GM23248 (cell line): Measurements from ENCODE around the gene VAMP4. TPM values are rescaled to one million over a fixed set of nuclear protein-coding genes. Genes with fewer than 3 reads are reported as not detected.
A peak's percentile ranks its signal among the peaks of the same experiment; 100 is the strongest.

Experiments used
- DNase-seq: peaks from one replicate; pipeline ENCODE4 v3.0.0-alpha.2; 2015
- H2AFZ ChIP-seq: fragments of 200-600 bp; sonication (generic); 2 replicates; pipeline ENCODE4 v1.6.1; 2016; ENCODE audit warnings: antibody characterized with exemption
- H3F3A ChIP-seq: fragments of 200-600 bp; sonication (generic); 2 replicates; pipeline ENCODE4 v1.6.1; 2016; ENCODE audit warnings: mild to moderate bottlenecking, antibody characterized with exemption, mixed run types; ENCODE audit not compliant: insufficient read depth
- H3K27ac ChIP-seq: fragments of 200-600 bp; sonication (generic); 2 replicates; pipeline ENCODE4 v1.5.1; 2016; ENCODE audit warnings: mild to moderate bottlenecking
- H3K27me3 ChIP-seq: fragments of 200-600 bp; sonication (generic); replicated peaks from 2 replicates; pipeline ENCODE4 v1.6.1; 2016; ENCODE audit warnings: mild to moderate bottlenecking; ENCODE audit not compliant: insufficient read depth
- H3K36me3 ChIP-seq: fragments of 200-600 bp; sonication (generic); 2 replicates; pipeline ENCODE4 v1.6.1; 2016; ENCODE audit warnings: low read depth, mild to moderate bottlenecking
- H3K4me1 ChIP-seq: fragments of 200-600 bp; sonication (generic); 2 replicates; pipeline ENCODE4 v1.6.1; 2016; ENCODE audit warnings: mild to moderate bottlenecking; ENCODE audit not compliant: insufficient read depth
- H3K4me2 ChIP-seq: fragments of 200-600 bp; sonication (generic); one replicate; pipeline ENCODE4 v1.6.1; 2016; ENCODE audit warnings: mild to moderate bottlenecking; ENCODE audit not compliant: unreplicated experiment
- H3K4me3 ChIP-seq: fragments of 200-600 bp; sonication (generic); 2 replicates; pipeline ENCODE4 v1.5.1; 2016; ENCODE audit warnings: mild to moderate bottlenecking
- H3K79me2 ChIP-seq: fragments of 200-600 bp; sonication (generic); 2 replicates; pipeline ENCODE4 v1.6.1; 2016; ENCODE audit warnings: mild to moderate bottlenecking; ENCODE audit not compliant: insufficient read depth
- H3K9ac ChIP-seq: fragments of 200-600 bp; sonication (generic); 2 replicates; pipeline ENCODE4 v1.6.1; 2016; ENCODE audit warnings: mild to moderate bottlenecking
- H3K9me2 ChIP-seq: fragments of 200-600 bp; sonication (generic); 2 replicates; pipeline ENCODE4 v1.6.1; 2016; ENCODE audit warnings: mixed run types, mild to moderate bottlenecking, moderate library complexity; ENCODE audit not compliant: insufficient read depth
- H3K9me3 ChIP-seq: fragments of 200-600 bp; sonication (generic); one replicate; pipeline ENCODE4 v1.6.1; 2017; ENCODE audit warnings: low read depth
- H4K20me1 ChIP-seq: fragments of 200-600 bp; sonication (generic); 2 replicates; pipeline ENCODE4 v1.6.0; 2016; ENCODE audit not compliant: insufficient read depth
- EZH2 ChIP-seq: fragments of 200-600 bp; sonication (generic); IDR thresholded peaks from 2 replicates; pipeline ENCODE4 v1.6.1; 2018; ENCODE audit warnings: antibody characterized with exemption, mild to moderate bottlenecking; ENCODE audit not compliant: insufficient read depth, poor library complexity, severe bottlenecking
- EZH2phosphoT487 ChIP-seq: fragments of 200-600 bp; sonication (generic); IDR thresholded peaks from 2 replicates; pipeline ENCODE4 v1.6.1; 2018; ENCODE audit warnings: antibody characterized with exemption, moderate library complexity, mild to moderate bottlenecking, low read depth; ENCODE audit not compliant: insufficient read depth
- WGBS, 2 experiments: methylation state at CpG; one replicate each; pipeline ENCODE4 v1.1.6; 2015 to 2017; ENCODE audit warnings: low lambda C conversion rate in 2 of 2, low coverage in 1 of 2; ENCODE audit errors: missing lambda C conversion rate in 2 of 2; 5-methylcytosine and 5-hydroxymethylcytosine counted together
- in situ Hi-C: fragments of 300-500 bp; cut with MboI; formaldehyde crosslinking; loops from 2 replicates; pipeline ENCODE4 v1.15.0; 2020
- polyA plus RNA-seq: library from polyadenylated mRNA; unstranded; fragments of >200 nt; fragmentation: Nextera tagmentation; extraction: Ambion mirVana; gene quantifications from 2 replicates; pipeline ENCODE4 v1.2.1, GENCODE V29; 2016
- total RNA-seq: library from RNA; depleted of rRNA; stranded (reverse); fragments of >200 nt; shearing (Covaris generic); gene quantifications from 2 replicates; pipeline ENCODE4 v1.2.3, GENCODE V29; 2014

VAMP4 gene
- total and polyA plus RNA-seq, 2 experiments from 2014 or later = 7.3 to 21.2 TPM

DNA sequence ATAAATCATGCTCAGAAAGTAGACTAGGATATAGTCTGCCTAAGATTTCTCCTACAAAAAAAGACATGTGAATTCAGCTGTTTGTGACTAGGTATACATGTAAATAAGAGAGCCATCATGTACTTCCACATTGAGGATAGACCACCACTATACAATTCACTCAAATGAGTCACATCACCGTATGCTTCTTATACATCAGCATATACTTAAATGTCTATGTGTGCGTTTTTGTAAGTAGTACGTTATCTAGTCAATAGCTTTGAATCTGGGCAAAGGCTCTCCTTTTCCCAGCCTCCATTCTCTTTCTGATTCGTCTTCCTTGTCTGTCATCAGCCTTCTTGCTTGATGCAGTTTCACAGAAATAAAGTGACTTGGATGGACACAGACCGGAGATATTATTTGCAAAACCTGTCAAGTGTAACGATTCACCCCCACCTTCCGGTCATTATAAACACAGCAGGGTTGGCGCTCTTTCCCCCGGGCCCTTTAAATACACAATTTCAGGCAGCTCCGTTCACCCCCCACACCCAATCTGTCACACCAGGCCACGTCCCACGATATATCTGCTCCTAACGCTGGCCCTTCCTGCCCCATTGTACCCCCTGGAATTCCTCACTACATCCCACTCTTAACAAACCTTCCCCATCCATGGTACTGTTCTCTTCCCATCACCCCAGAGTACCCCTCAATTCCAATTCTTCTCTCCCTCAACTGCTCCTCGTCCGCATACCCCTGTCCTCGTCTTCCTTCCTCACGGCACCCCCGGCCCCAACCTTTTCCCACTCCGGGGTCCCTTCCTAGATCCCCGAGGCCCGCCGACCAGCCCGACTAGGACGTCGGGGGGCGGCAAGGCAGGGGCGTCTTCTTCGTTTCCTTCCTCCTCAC, 636 bp downstream of the VAMP4 start:
- H3K79me2 ChIP-seq = peaks cover 52% of the 10 kb centered on the region
- no peaks in the 10 kb centered on the region for H4K20me1 ChIP-seq
- H3K9ac ChIP-seq = peak overlapping the region; percentile 92
- peak overlapping the region; percentile 95 for H2AFZ ChIP-seq
- H3K9me3 ChIP-seq = no peaks in the 10 kb centered on the region
- H3K4me1 ChIP-seq = peaks cover 34% of the 10 kb centered on the region
- H3F3A ChIP-seq = peaks cover 37% of the 10 kb centered on the region
- peak overlapping the region; percentile 96 for H3K4me3 ChIP-seq
- no peaks in the 10 kb centered on the region for H3K27me3 ChIP-seq
- in situ Hi-C loops = no loop called here
- peak; percentile 69 for DNase-seq
- TF ChIP-seq EZH2phosphoT487 (no peak), EZH2 (no peak)
- peak overlapping the region; percentile 98 for H3K27ac ChIP-seq
- no peaks in the 10 kb centered on the region for H3K9me2 ChIP-seq
- H3K4me2 ChIP-seq = peak overlapping the region; percentile 99
- 1 to 2% methylated on average over 27 to 28 of the region's 28 CpGs for WGBS, 2 experiments
- peaks cover 17% of the 10 kb centered on the region for H3K36me3 ChIP-seq

DNA sequence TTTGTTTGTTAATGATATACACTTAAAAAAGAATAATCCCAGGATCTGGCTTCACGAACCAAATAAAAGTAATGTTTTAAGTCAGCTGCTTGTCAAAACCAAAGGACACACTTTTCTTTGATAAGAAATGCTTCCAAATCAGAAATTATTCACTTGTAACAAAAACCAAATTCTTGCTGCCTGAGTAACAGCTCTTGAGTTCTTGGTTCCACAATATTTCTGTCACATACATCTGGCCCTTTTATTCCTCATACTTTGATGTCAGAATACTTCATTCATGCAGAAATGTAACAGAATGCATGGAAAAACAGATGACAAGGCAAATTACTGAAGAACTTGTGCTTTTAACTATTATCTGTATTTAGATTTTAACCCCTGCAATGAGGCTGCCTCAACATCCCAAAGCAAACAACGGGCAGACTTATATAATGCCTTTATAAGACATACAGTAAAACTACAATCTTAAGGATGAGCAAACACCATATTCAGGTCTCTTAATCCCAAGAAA, 1.5 kb downstream of the VAMP4 start:
- Histone ChIP-seq H3K79me2 (peaks cover 55% of the 10 kb centered on the region), H3K9ac (peak overlapping the region; percentile 92), H3K9me2 (no peaks in the 10 kb centered on the region), H4K20me1 (no peaks in the 10 kb centered on the region), H3K9me3 (no peaks in the 10 kb centered on the region), H3K27me3 (no peaks in the 10 kb centered on the region), H3K27ac (peak overlapping the region; percentile 98), H3F3A (peaks cover 37% of the 10 kb centered on the region), H3K4me2 (peak overlapping the region; percentile 99), H3K36me3 (peaks cover 23% of the 10 kb centered on the region), H2AFZ (no peak overlapping the region), H3K4me1 (peaks cover 34% of the 10 kb centered on the region), H3K4me3 (peak overlapping the region; percentile 96)
- in situ Hi-C loops = no loop called here
- no peak for TF ChIP-seq EZH2
- no peak for TF ChIP-seq EZH2phosphoT487
- peak; percentile 56 for DNase-seq
- 45 to 51% methylated on average over 2 of the region's 2 CpGs for WGBS, 2 experiments

DNA sequence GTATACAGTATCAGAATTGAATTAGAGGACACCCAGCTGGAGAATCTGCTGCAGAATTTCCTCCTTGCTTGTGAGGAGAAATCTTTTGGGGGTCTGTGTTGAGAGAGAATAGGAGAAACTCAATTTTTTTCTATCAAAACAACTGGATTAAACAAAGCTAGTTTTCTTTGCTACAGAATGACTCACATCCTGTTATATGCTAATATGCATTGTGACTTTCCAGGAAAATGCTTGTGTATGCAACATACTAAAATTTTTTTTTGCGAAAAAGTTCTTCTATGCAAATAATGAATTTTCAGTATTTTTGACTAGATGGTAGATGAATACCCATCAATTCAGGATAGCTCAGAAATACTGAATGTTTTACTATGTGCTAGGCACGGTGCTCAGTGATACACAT, 2.2 kb downstream of the VAMP4 start:
- Histone ChIP-seq H3K9ac (peak overlapping the region; percentile 92; the same call in 1 of the 2 replicates), H3K4me3 (peak overlapping the region; percentile 96), H3K27me3 (no peaks in the 10 kb centered on the region), H3K9me2 (no peaks in the 10 kb centered on the region), H2AFZ (no peak overlapping the region), H3K36me3 (peaks cover 23% of the 10 kb centered on the region), H3K79me2 (peaks cover 58% of the 10 kb centered on the region), H3K4me1 (peaks cover 34% of the 10 kb centered on the region), H4K20me1 (no peaks in the 10 kb centered on the region), H3F3A (peaks cover 37% of the 10 kb centered on the region), H3K4me2 (peak overlapping the region; percentile 99), H3K9me3 (no peaks in the 10 kb centered on the region), H3K27ac (peak overlapping the region; percentile 98)
- DNase-seq = peak; percentile 74
- TF ChIP-seq EZH2phosphoT487 (no peak), EZH2 (no peak)
- WGBS, 2 experiments = 63 to 71% methylated on average over 2 of the region's 2 CpGs
- in situ Hi-C loops = no loop called here

DNA sequence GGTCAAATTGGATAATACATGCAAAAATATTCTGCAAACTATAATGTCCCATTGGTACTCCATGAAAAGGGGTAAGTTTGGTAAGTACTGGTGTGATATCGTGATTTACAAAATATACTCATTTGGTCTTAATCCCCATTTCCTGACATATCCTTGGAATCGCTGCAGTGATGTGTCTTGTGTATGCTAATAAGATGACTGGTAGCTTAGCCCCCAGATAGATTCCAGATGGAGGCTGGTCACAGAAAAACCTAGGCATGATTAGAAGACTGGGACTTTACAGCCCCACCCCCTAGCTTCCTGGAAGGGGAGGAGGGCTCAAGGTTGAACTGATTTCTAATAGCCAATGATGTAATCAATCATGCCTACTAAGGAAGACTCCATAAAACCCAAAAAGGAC, 3.0 kb downstream of the VAMP4 start:
- Histone ChIP-seq H2AFZ (no peak overlapping the region), H3K4me1 (peaks cover 34% of the 10 kb centered on the region), H3K9me3 (no peaks in the 10 kb centered on the region), H3K27me3 (no peaks in the 10 kb centered on the region), H3K4me2 (peak overlapping the region; percentile 99), H3K9ac (no peak overlapping the region), H3K27ac (0 out of 2 replicates have a peak overlapping the region, but pooled peaks have one; percentile 31), H3K79me2 (peaks cover 63% of the 10 kb centered on the region), H3K9me2 (no peaks in the 10 kb centered on the region), H3F3A (peaks cover 34% of the 10 kb centered on the region), H3K36me3 (peaks cover 23% of the 10 kb centered on the region), H4K20me1 (no peaks in the 10 kb centered on the region), H3K4me3 (no peak overlapping the region)
- in situ Hi-C loops = no loop called here
- DNase-seq = peak; percentile 55
- TF ChIP-seq EZH2 (no peak), EZH2phosphoT487 (no peak)
- 3 to 10% methylated on average over 2 of the region's 2 CpGs for WGBS, 2 experiments
